H1 (cell line): ENCODE results near the gene PAXX. TPM values are rescaled to one million over a fixed set of nuclear protein-coding genes. Genes with fewer than 3 reads are reported as not detected.

Experiments
- CTCF ChIA-PET: fragments of 300-600 bp; sonication (Branson Sonifier 250); formaldehyde crosslinking; loops from one replicate; lab custom pipeline; 2021; ENCODE audit not compliant: partially characterized antibody; lab: Charles Lee
- POLR2A ChIA-PET: fragments of 300-600 bp; sonication (Branson Sonifier 250); formaldehyde crosslinking; loops from one replicate; lab custom pipeline; 2021; ENCODE audit warnings: inconsistent platforms; ENCODE audit not compliant: partially characterized antibody; lab: Charles Lee
- DNase-seq, 2 experiments: peaks; one replicate each; pipeline versions ENCODE4 v3.0.0 to v3.0.0-alpha.2; 2010 to 2022; ENCODE audit warnings: low spot score in 2 of 2, low read depth in 1 of 2, mixed read lengths in 1 of 2
- FAIRE-seq: peaks from 2 replicates; lab custom pipeline; 2011; peaks lifted over from hg19 to GRCh38; lab: Jason Lieb, UNC
- H2AFZ ChIP-seq: 2 replicates; pipeline ENCODE4 v1.8.1; 2012; ENCODE audit warnings: low read length, inconsistent platforms
- H2AK5ac ChIP-seq: 2 replicates; pipeline ENCODE4 v1.6.1; 2013; ENCODE audit warnings: low read depth, low read length
- H2BK120ac ChIP-seq: replicated peaks from 2 replicates; pipeline ENCODE3; 2013; ENCODE audit warnings: low read depth, low read length, inconsistent platforms
- H2BK12ac ChIP-seq: 2 replicates; pipeline ENCODE4 v1.6.1; 2013; ENCODE audit warnings: low read depth, low read length
- H2BK15ac ChIP-seq: 2 replicates; pipeline ENCODE4 v1.6.1; 2013; ENCODE audit warnings: low read length
- H2BK20ac ChIP-seq: 2 replicates; pipeline ENCODE4 v1.6.1; 2013; ENCODE audit warnings: low read length
- H2BK5ac ChIP-seq: 2 replicates; pipeline ENCODE4 v1.6.1; 2013; ENCODE audit warnings: low read depth, low read length
- H3K14ac ChIP-seq: 2 replicates; pipeline ENCODE4 v1.6.1; 2013; ENCODE audit warnings: inconsistent platforms; ENCODE audit not compliant: insufficient read length
- H3K18ac ChIP-seq: 2 replicates; pipeline ENCODE4 v1.6.1; 2013; ENCODE audit warnings: low read length; ENCODE audit errors: extremely low read depth
- H3K23ac ChIP-seq: 2 replicates; pipeline ENCODE4 v1.6.1; 2013; ENCODE audit warnings: inconsistent platforms; ENCODE audit not compliant: insufficient read length
- H3K23me2 ChIP-seq: 2 replicates; pipeline ENCODE4 v1.6.1; 2013; ENCODE audit warnings: low read depth, low read length
- H3K27ac ChIP-seq: 2 replicates; pipeline ENCODE4 v1.6.1; 2011; ENCODE audit warnings: low read depth, low read length, inconsistent platforms
- H3K27me3 ChIP-seq, 4 experiments: replicated peaks in 1 of 4; 1 replicate in 1 of 4; 2 replicates in 3 of 4; pipeline versions ENCODE4 v1.6.1 to v1.8.1; 2011 to 2013; ENCODE audit warnings: low read length in 3 of 4, mild to moderate bottlenecking in 3 of 4, inconsistent platforms in 2 of 4, mixed read lengths in 2 of 4, moderate library complexity in 1 of 4; ENCODE audit not compliant: control insufficient read depth in 3 of 4, insufficient read depth in 3 of 4; ENCODE audit errors: extremely low read depth in 1 of 4
- H3K36me3 ChIP-seq, 4 experiments: 2 replicates each; pipeline versions ENCODE4 v1.6.1 to v1.8.1; 2011 to 2013; ENCODE audit warnings: mild to moderate bottlenecking in 4 of 4, low read length in 3 of 4, moderate library complexity in 2 of 4, control low read depth in 1 of 4, inconsistent platforms in 1 of 4; ENCODE audit not compliant: insufficient read depth in 4 of 4, control insufficient read depth in 2 of 4
- H3K4ac ChIP-seq: replicated peaks from 2 replicates; pipeline ENCODE3; 2013; ENCODE audit warnings: low read length, low read depth, mixed read lengths, inconsistent platforms; ENCODE audit not compliant: insufficient read length
- H3K4me1 ChIP-seq, 4 experiments: replicated peaks in 1 of 4; 1 replicate in 1 of 4; 2 replicates in 3 of 4; pipeline versions ENCODE4 v1.6.1 to v1.8.1; 2011 to 2013; ENCODE audit warnings: low read length in 3 of 4, inconsistent platforms in 2 of 4, mixed read lengths in 1 of 4; ENCODE audit not compliant: insufficient read depth in 4 of 4, control insufficient read depth in 3 of 4
- H3K4me2 ChIP-seq, 2 experiments: 2 replicates each; pipeline versions ENCODE4 v1.6.1 to v1.8.1; 2011 to 2013; ENCODE audit warnings: low read depth in 2 of 2, low read length in 2 of 2, control low read depth in 1 of 2, inconsistent platforms in 1 of 2, mild to moderate bottlenecking in 1 of 2; ENCODE audit not compliant: insufficient read depth in 1 of 2
- H3K4me3 ChIP-seq, 4 experiments: fragments of 200-600, 300-600 bp in 1 of 4; sonication (generic), shearing (Covaris generic), sonication (Bioruptor Twin) in 1 of 4; 2 replicates each; pipeline versions ENCODE4 v1.5.1 to v1.8.1; 2011 to 2016; ENCODE audit warnings: low read length in 4 of 4, low read depth in 3 of 4, control low read depth in 2 of 4, inconsistent platforms in 2 of 4, mild to moderate bottlenecking in 2 of 4, mixed read lengths in 1 of 4, moderate library complexity in 1 of 4; ENCODE audit not compliant: insufficient read depth in 2 of 4; ENCODE audit errors: extremely low read depth in 1 of 4
- H3K56ac ChIP-seq: replicated peaks from 2 replicates; pipeline ENCODE3; 2013; ENCODE audit warnings: low read depth, mild to moderate bottlenecking, mixed read lengths, low read length, inconsistent platforms; ENCODE audit not compliant: insufficient read length
- H3K79me1 ChIP-seq: 2 replicates; pipeline ENCODE4 v1.6.1; 2013; ENCODE audit warnings: low read depth, low read length, control low read depth
- H3K79me2 ChIP-seq, 2 experiments: 2 replicates each; pipeline versions ENCODE4 v1.6.1 to v1.8.1; 2012 to 2013; ENCODE audit warnings: low read length in 2 of 2, mild to moderate bottlenecking in 2 of 2, inconsistent platforms in 1 of 2; ENCODE audit not compliant: insufficient read depth in 2 of 2, control insufficient read depth in 1 of 2
- H3K9ac ChIP-seq, 4 experiments: replicated peaks in 1 of 4; 1 replicate in 1 of 4; 2 replicates in 3 of 4; pipeline versions ENCODE4 v1.6.1 to v1.8.1; 2011 to 2013; ENCODE audit warnings: low read depth in 3 of 4, low read length in 3 of 4, control low read depth in 2 of 4, mild to moderate bottlenecking in 2 of 4, moderate library complexity in 2 of 4, inconsistent platforms in 1 of 4; ENCODE audit errors: extremely low read depth in 1 of 4
- H3K9me3 ChIP-seq, 2 experiments: 2 replicates each; pipeline versions ENCODE4 v1.6.1 to v1.8.1; 2012 to 2013; ENCODE audit warnings: mild to moderate bottlenecking in 2 of 2, moderate library complexity in 2 of 2, control low read depth in 1 of 2, inconsistent platforms in 1 of 2, low read depth in 1 of 2, low read length in 1 of 2, mixed read lengths in 1 of 2; ENCODE audit not compliant: insufficient read depth in 2 of 2
- H4K20me1 ChIP-seq, 2 experiments: replicated peaks in 1 of 2; 2 replicates each; pipeline versions ENCODE3 to v1.8.1; 2011 to 2013; ENCODE audit warnings: inconsistent platforms in 2 of 2, low read length in 2 of 2, mild to moderate bottlenecking in 1 of 2; ENCODE audit not compliant: insufficient read depth in 2 of 2, control insufficient read depth in 1 of 2
- H4K5ac ChIP-seq: 2 replicates; pipeline ENCODE4 v1.6.1; 2013; ENCODE audit warnings: low read length, low read depth, mixed read lengths, inconsistent platforms; ENCODE audit not compliant: insufficient read length
- H4K8ac ChIP-seq: 2 replicates; pipeline ENCODE4 v1.8.0; 2013; ENCODE audit warnings: mild to moderate bottlenecking, moderate library complexity, low read length, inconsistent platforms; ENCODE audit not compliant: insufficient read depth; ENCODE audit errors: extremely low read depth
- H4K91ac ChIP-seq: replicated peaks from 2 replicates; pipeline ENCODE3; 2013; ENCODE audit warnings: low read length, mixed read lengths, inconsistent platforms; ENCODE audit not compliant: insufficient read length
- BACH1 ChIP-seq: IDR thresholded peaks from 2 replicates; pipeline ENCODE4 v1.6.1; 2012; ENCODE audit warnings: low read length, improper control_type of control experiment
- CTCF ChIP-seq, 3 experiments: IDR thresholded peaks; 1 replicate in 2 of 3; 2 replicates in 1 of 3; pipeline versions ENCODE4 v1.5.1 to v1.6.1; 2011; ENCODE audit warnings: low read length in 3 of 3, mild to moderate bottlenecking in 3 of 3, inconsistent platforms in 2 of 3, low read depth in 1 of 3, moderate library complexity in 1 of 3; ENCODE audit not compliant: insufficient read depth in 1 of 3; ENCODE audit errors: control extremely low read depth in 1 of 3
- E2F6 ChIP-seq: IDR thresholded peaks from 2 replicates; pipeline ENCODE4 v1.6.1; 2012; ENCODE audit warnings: inconsistent platforms
- EGR1 ChIP-seq: IDR thresholded peaks from 2 replicates; pipeline ENCODE4 v1.6.1; 2011; ENCODE audit warnings: low read depth, low read length, borderline replicate concordance
- JUN ChIP-seq: IDR thresholded peaks from 2 replicates; pipeline ENCODE4 v1.6.1; 2011; ENCODE audit warnings: low read depth, mild to moderate bottlenecking, improper control_type of control experiment, low read length
- MAX ChIP-seq: IDR thresholded peaks from 2 replicates; pipeline ENCODE4 v1.6.1; 2012; ENCODE audit warnings: inconsistent platforms
- NANOG ChIP-seq: IDR thresholded peaks from 2 replicates; pipeline ENCODE4 v1.6.1; 2011; ENCODE audit warnings: low read length, low read depth, mild to moderate bottlenecking, inconsistent platforms; ENCODE audit not compliant: insufficient read depth, poor library complexity, severe bottlenecking
- RXRA ChIP-seq: IDR thresholded peaks from 2 replicates; pipeline ENCODE4 v1.6.1; 2011; ENCODE audit warnings: low read depth, mild to moderate bottlenecking, low read length, moderate library complexity; ENCODE audit not compliant: insufficient read depth
- SP4 ChIP-seq: IDR thresholded peaks from 2 replicates; pipeline ENCODE4 v1.6.1; 2012; ENCODE audit warnings: low read length, inconsistent platforms
- TAF1 ChIP-seq: IDR thresholded peaks from 2 replicates; pipeline ENCODE4 v1.6.1; 2011; ENCODE audit warnings: mild to moderate bottlenecking, low read depth, low read length
- TEAD4 ChIP-seq: IDR thresholded peaks from 2 replicates; pipeline ENCODE4 v1.6.1; 2012; ENCODE audit warnings: low read depth, low read length, inconsistent platforms, mixed read lengths
- WGBS, 2 experiments: shearing (Covaris generic) in 1 of 2; methylation state at CpG; one replicate each; pipeline versions ENCODE4 v1.1.6 to v1.1.7; 2013 to 2015; ENCODE audit warnings: low lambda C conversion rate in 2 of 2, mixed read lengths in 2 of 2, inconsistent platforms in 1 of 2, low coverage in 1 of 2, missing lambda C conversion rate in 1 of 2; ENCODE audit not compliant: insufficient replicate concordance in 2 of 2, insufficient coverage in 1 of 2, insufficient read length in 1 of 2; ENCODE audit errors: extremely low coverage in 1 of 2, missing lambda C conversion rate in 1 of 2; 5-methylcytosine and 5-hydroxymethylcytosine counted together
- polyA plus RNA-seq, 7 experiments: library from polyadenylated mRNA; depleted of rRNA in 3 of 7; stranded (reverse) in 5 of 7; unstranded in 2 of 7; fragments of >200 nt in 5 of 7; fragments of 200-250 nt in 2 of 7; gene quantifications; 1 replicate in 5 of 7; 2 replicates in 1 of 7; 4 replicates in 1 of 7; pipeline versions ENCODE4 v1.2.1 to v1.2.3, GENCODE V29; 2011 to 2013; ENCODE audit warnings: missing spikeins in 2 of 7, mixed read lengths in 2 of 7
- total RNA-seq: library from RNA; stranded (reverse); fragmentation: NEBNext Ultra II Directional; extraction: Animal tissue kit (Norgen Biotek cat#: 25700); gene quantifications from 2 replicates; pipeline ENCODE4 v1.2.1, GENCODE V29; 2021

Gene PAXX
- total and polyA plus RNA-seq, 2 of the 8 experiments (the other 6 are each of a cell fraction or from before 2014, with no cell fraction given) = 43.4 to 45.9 TPM

GRCh38 chr9:137017071-137017470 is 24.8 kb downstream of the PAXX start:
- H4K5ac ChIP-seq = no peak overlapping the region
- no peak overlapping the region for H2BK15ac ChIP-seq
- H3K56ac ChIP-seq = no peak overlapping the region
- no peak overlapping the region for H2BK120ac ChIP-seq
- no peak overlapping the region for H3K4me3 ChIP-seq
- ChIA-PET POLR2A (no interaction called here), CTCF (interaction anchor here (0.8 to 7.2 kb wide), 6 partner anchors 13 to 69 kb away, joined by 3 to 54 read pairs (median 4); partner anchors contain the start of genes ABCA2 and FUT7)
- no peaks in the 10 kb centered on the region; a peak in 1 of 7 replicates for H3K27me3 ChIP-seq
- peaks cover 0 to 7% (median under 1%) of the 10 kb centered on the region in 4 experiments; a peak in 2 of 7 replicates for H3K4me1 ChIP-seq
- no peak overlapping the region for H2AFZ ChIP-seq
- no peak overlapping the region for H3K4me2 ChIP-seq
- H2BK5ac ChIP-seq = no peak overlapping the region
- no peak overlapping the region for H3K4ac ChIP-seq
- no peak overlapping the region for H3K14ac ChIP-seq
- DNase-seq (no peak), FAIRE-seq (no peak)
- H3K18ac ChIP-seq = no peak overlapping the region
- H3K9ac ChIP-seq = no peak overlapping the region
- no peak overlapping the region for H2BK20ac ChIP-seq
- H4K8ac ChIP-seq = no peak overlapping the region
- no peak overlapping the region for H3K23ac ChIP-seq
- H3K79me1 ChIP-seq = no peaks in the 10 kb centered on the region
- WGBS, 2 experiments = 94% methylated on average over 24 of the region's 28 CpGs; no CpG with 5 or more reads in 1 of the 2 experiments
- H3K23me2 ChIP-seq = no peaks in the 10 kb centered on the region; the same call in 1 of the 2 replicates
- peaks cover 0 to 5% of the 10 kb centered on the region in 2 experiments for H4K20me1 ChIP-seq
- peaks cover 0 to 27% of the 10 kb centered on the region in 2 experiments; a peak in 2 of 4 replicates for H3K9me3 ChIP-seq
- no peak overlapping the region for H4K91ac ChIP-seq
- no peak overlapping the region for H2AK5ac ChIP-seq
- H3K27ac ChIP-seq = no peak overlapping the region
- H3K79me2 ChIP-seq = no peaks in the 10 kb centered on the region
- H2BK12ac ChIP-seq = 0 out of 2 replicates have a peak overlapping the region, but pooled peaks have one; percentile 14
- H3K36me3 ChIP-seq = peaks cover 0 to 13% (median 0%) of the 10 kb centered on the region in 4 experiments; a peak in 1 of 8 replicates
- no peak for TF ChIP-seq NANOG
- no peak for TF ChIP-seq TAF1
- TF ChIP-seq EGR1 = no peak
- no peak for TF ChIP-seq BACH1
- TF ChIP-seq E2F6 = no peak
- TF ChIP-seq JUN = no peak
- no peak for TF ChIP-seq MAX
- no peak for TF ChIP-seq RXRA
- TF ChIP-seq TEAD4 = no peak
- TF ChIP-seq SP4 = no peak
- no peak for TF ChIP-seq CTCF (IDR thresholded peaks at IDR 0.05; ENCODE audit: control extremely low read depth in 1 of 3, insufficient read depth in 1 of 3, low read depth in 1 of 3, low read length in 3 of 3)
